HG03045 (cell line): ENCODE data around the gene TDO2.
"Not testable (repeated sequence)": the region's sequence is repeated elsewhere in the genome, so short reads cannot be mapped to it uniquely, and the experiment has no call there.

ENCODE experiments used
- ATAC-seq: cut with Tn5 transposase; IDR thresholded peaks from one replicate; pipeline ENCODE4 v1.9.1; 2021; ENCODE audit warnings: mild to moderate bottlenecking, moderate library complexity; ENCODE audit not compliant: unreplicated experiment

Gene TDO2

GRCh38 chr4:155906554-155907247, 3.2 kb downstream of the TDO2 start:
- no peak for ATAC-seq

- ATAC-seq: no peak
These were observed 4.1 kb downstream of the TDO2 start for GRCh38 chr4:155907556-155907955.

GRCh38 chr4:155908187-155909139, 5.0 kb downstream of the TDO2 start:
- no peak for ATAC-seq

GRCh38 chr4:155909615-155910226, 6.2 kb downstream of the TDO2 start:
- ATAC-seq: no peak

GRCh38 chr4:155911905-155912304, 8.4 kb downstream of the TDO2 start:
- no peak for ATAC-seq

- ATAC-seq: no peak
These were observed 11.3 kb downstream of the TDO2 start for GRCh38 chr4:155914782-155915181.

- ATAC-seq: no peak
These were observed 18.1 kb downstream of the TDO2 start for GRCh38 chr4:155921597-155921996.

- ATAC-seq: no peak
These were observed 21.1 kb downstream of the TDO2 start for GRCh38 chr4:155924637-155925036.

GRCh38 chr4:155929833-155930232, 26.3 kb downstream of the TDO2 start:
- no peak for ATAC-seq

GRCh38 chr4:155930330-155930729, 26.8 kb downstream of the TDO2 start:
- no peak for ATAC-seq

- ATAC-seq: no peak
These were observed 28.1 kb downstream of the TDO2 start for GRCh38 chr4:155931634-155932033.

GRCh38 chr4:155934634-155935033, 31.1 kb downstream of the TDO2 start:
- not testable (repeated sequence) for ATAC-seq

GRCh38 chr4:155935389-155935986, 32.0 kb downstream of the TDO2 start:
- no peak for ATAC-seq

GRCh38 chr4:155941085-155941790, 37.7 kb downstream of the TDO2 start:
- ATAC-seq: no peak

- no peak for ATAC-seq
These were observed 38.3 kb downstream of the TDO2 start for GRCh38 chr4:155941820-155942219.

- ATAC-seq: no peak
These were observed 40.3 kb downstream of the TDO2 start for GRCh38 chr4:155943605-155944291.

- ATAC-seq: no peak
These were observed 41.0 kb downstream of the TDO2 start for GRCh38 chr4:155944516-155944915.

GRCh38 chr4:155946486-155946885, 43.0 kb downstream of the TDO2 start:
- ATAC-seq: no peak

- no peak for ATAC-seq
These were observed 45.0 kb downstream of the TDO2 start for GRCh38 chr4:155948541-155948940.

- no peak for ATAC-seq
These were observed 47.0 kb downstream of the TDO2 start for GRCh38 chr4:155950461-155950860.
